ENCODE results near the gene CD2. TPM values are rescaled to one million over a fixed set of nuclear protein-coding genes. Genes with fewer than 3 reads are reported as not detected.
A peak's percentile ranks its signal among the peaks of the same experiment; 100 is the strongest.
"Not testable (repeated sequence)": the region's sequence is repeated elsewhere in the genome, so short reads cannot be mapped to it uniquely, and the experiment has no call there.

The CD2 gene
- total RNA-seq, 1 donor from 2014 or later: 1.6 TPM

- no peak for DNase-seq
Measured at GRCh38 chr1:116732726-116733125, 21.5 kb upstream of the CD2 start.

- DNase-seq: peak; percentile 18
Measured at GRCh38 chr1:116733476-116734365, 20.5 kb upstream of the CD2 start.

GRCh38 chr1:116735246-116735645, 19.0 kb upstream of the CD2 start:
- DNase-seq: no peak

- peak; percentile 84 for DNase-seq
Measured at GRCh38 chr1:116737020-116737854, 17.0 kb upstream of the CD2 start.

DNA sequence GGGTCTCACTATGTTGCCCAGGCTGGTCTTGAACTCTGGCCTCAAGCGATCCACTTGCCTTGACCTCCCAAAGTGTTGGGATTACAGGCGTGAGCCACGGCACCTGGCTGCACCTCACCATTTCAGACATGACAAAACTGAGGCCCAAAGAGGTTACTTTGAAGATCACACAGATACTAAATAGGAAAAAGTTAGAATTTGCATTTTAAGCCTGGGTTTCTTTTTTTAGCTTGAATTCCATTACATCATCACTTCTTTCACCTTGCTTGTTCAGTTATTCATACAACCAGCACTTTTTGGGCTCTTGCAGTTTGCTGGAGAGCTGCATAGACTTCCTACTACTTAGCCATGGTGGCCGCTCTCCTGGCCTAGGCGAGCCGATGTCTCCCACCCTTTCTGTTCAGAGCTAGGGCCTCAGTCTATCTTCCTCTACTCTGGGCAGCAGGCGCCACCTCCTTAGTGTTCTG, 16.3 kb upstream of the CD2 start:
- DNase-seq: no peak

DNA sequence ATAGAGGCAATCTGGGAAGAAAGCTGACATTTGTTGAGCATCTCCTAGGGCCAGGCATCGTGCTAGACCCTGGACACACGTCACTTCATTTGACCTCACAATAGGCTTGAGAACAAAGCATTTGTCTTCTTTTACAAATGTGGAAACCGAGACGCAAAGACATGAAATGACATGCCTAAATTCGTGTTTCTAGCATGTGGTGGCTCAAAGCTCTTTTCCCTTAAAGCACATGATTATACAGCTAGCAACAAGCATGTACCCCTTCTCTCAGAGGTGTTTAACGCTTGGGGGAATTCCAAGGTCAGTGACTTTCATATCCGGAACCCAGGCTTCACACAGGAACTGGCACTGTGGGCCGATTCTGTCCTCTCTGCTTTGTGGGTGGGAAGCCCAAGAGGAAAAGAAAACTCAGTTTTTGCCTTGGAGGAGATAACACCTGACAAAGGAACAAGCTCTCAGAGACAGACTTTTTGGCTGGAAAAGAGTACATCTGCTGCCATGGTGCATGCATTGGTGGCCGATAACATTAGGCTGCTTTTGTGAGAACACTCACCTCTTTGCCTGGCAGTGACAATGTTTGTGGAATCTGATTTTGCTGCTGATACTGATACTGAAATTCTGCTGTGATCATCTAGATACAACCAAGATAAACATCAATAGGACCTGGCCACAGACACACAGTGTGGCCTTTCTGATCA, 15.4 kb upstream of the CD2 start:
- no peak for DNase-seq

GRCh38 chr1:116739371-116740012, 14.7 kb upstream of the CD2 start:
- no peak for DNase-seq

DNA sequence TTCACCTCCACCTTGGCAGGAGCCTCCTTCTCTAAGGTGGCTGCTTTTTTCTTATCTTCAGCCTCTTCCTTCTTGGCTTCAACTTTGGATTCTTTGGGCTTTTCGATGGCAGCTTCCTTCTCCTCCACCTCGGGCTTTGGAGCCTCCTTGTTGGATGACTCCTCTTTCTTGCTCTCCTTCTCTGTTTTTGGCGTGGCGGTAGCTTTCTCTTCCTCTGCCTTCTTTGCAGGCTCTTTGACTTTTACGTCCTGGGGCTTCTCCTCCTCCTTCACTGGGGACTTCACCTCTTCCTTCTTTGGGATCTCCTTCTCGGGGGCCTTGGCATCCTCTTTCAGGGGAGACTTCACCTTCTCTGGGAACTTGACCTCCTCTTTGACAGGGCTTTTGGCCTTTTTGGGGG, 13.9 kb upstream of the CD2 start:
- no peak for DNase-seq

DNA sequence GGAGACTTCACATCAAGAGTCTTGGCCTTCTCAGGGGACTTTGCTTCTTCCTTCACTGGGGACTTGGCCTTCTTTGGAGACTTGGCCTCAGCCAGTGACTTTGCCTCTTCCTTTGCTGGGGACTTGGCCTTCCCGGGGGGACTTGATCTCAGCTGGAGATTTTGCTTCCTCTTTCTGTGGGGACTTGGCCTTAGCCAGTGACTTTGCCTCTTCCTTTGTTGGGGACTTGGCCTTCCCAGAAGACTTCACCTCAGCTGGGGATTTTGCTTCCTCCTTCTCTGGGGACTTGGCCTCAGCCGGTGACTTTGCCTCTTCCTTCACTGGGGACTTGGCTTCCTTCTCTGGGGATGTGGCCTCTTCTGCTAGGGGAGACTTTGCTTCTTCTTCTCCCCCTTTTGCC, 13.5 kb upstream of the CD2 start:
- no peak for DNase-seq

GRCh38 chr1:116741836-116742565, 12.2 kb upstream of the CD2 start:
- no peak for DNase-seq

DNA sequence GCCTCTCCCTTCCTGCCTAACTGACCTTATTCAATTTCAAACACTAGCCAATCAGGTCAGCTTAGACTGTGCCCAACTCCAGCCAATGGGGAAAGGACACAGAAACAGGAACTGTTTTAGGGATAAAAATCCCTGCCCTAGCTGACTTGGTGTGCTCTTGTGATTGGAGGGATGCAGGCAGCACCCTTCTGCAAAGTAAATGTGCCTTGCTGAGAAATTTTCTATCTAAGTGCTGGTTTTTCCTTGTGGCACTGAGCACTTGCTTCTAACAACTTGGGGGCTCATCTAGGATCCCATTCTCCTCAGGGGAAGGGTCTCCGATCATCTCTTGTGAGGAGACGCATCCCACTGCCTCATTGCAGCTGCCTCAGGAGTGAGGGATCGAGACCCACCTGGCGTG, 10.7 kb upstream of the CD2 start:
- no peak for DNase-seq

GRCh38 chr1:116748272-116748671, 6.0 kb upstream of the CD2 start:
- DNase-seq: no peak

DNA sequence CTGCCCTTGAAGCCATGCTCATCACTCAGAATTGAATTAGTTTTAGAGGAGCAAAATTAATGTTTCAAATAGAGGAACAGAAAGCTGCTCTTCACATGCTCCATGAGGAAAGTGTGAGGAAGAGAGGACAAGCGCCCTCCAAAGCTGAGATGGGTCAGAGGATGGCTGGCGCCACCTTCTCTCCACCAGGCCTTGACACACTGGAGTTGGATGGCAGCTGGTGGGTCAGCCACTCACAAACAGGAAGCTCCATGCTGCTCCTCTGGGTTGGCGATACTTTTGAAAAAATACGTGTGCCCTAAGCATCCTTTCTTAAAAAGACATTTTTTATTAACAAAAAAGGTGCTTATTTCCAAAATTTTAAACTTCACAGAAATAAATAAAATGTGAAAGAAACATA, 3.1 kb upstream of the CD2 start:
- DNase-seq: no peak

DNA sequence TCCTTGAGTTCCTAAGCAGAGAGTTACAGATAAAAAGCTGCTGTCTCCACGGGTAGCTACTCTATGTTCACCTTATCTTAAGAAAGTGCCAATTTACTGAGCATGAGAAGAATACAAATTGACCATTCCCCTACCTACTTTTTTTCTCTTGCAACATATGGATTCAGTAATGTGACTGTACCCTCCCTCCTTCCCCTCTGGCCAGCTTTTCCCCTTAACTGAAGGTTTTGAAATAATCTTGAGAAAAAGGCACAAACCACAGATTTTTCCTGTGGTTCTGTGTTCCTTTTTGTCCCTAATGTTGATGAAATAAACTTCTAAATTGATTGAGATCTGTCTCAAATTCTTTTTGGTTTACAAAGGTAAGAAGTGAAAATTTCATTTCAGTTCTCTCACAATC, 2.6 kb upstream of the CD2 start:
- no peak for DNase-seq

- DNase-seq: peak; percentile 44
Measured at GRCh38 chr1:116753312-116753711, 918 bp upstream of the CD2 start.

DNA sequence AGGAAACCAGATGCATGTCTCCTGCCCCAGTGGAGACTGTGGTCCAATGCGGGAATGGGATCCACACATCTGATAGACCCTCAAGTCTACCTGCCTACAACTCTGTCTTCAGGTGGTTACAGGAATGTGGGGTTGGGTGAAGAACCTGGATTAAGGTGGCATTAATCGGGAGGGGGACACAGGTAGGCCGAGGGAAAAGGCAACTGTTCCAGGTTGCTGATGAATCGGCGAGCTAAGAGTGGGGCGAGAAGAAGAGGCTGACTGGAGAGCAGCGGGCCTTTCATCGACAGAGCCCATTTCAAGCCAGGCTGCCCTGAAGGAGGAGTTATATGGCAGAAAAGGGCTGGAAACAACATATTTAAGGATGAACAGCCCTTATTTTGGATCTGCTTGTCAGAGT, 836 bp downstream of the CD2 start:
- DNase-seq: no peak

DNA sequence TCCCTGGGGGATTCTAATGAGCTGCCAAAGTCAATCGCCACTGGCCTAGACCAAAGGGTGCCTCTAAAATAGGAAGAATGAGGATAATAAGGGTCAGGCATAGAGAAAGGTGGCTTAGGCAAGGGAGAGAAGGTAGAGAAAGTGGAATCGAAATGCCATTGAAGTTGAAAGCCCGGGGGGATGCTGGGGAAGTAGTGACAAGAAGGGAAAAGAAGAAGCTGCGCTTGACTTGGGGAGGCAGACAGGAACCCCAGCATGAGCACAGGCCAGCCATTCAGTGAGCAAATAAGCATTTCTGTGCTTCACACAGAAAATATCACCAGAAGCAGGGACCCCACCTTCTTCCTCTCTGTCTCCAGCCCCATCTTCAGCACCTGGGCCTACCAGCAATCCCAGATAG, 1.5 kb downstream of the CD2 start:
- no peak for DNase-seq

- DNase-seq: not testable (repeated sequence)
Measured at GRCh38 chr1:116756092-116756491, 1.9 kb downstream of the CD2 start.

DNA sequence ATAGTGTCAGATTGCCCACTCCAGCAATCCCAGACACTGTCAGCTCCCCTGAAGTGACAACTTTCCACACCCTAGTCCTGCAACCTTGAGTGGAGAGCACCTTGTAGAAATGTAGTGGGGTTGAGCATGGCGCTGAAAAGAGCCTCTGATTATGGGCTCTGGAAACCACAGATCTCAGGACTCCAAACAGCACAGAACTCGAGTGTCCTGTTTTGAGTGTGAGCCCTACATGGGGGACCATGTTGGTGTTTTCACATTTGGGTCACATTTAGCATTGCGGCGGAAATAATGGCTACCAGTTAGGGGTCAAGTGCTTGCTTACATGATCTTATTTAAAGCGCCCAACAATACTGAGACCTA, 4.2 kb downstream of the CD2 start:
- DNase-seq: not testable (repeated sequence)

GRCh38 chr1:116759636-116760035, 5.4 kb downstream of the CD2 start:
- no peak for DNase-seq

DNA sequence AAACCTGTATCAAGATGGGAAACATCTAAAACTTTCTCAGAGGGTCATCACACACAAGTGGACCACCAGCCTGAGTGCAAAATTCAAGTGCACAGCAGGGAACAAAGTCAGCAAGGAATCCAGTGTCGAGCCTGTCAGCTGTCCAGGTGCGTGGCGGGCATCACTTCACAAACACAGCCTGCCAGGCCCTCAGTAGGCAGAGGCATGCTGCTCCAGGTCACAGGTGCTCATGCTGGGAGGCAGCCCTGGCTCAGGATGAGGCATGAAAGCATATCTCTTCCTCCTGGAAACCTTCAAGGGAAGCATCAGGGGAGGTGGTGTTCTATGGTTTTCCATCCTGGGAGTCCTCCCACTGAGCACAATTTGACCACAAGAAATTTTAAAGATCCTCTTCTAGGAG, 6.3 kb downstream of the CD2 start:
- no peak for DNase-seq

All from tongue (tissue), 2 donors.